SK-MEL-5 (cell line): ENCODE data around the gene AZU1. TPM values are rescaled to one million over a fixed set of nuclear protein-coding genes. Genes with fewer than 3 reads are reported as not detected.
"Not testable (repeated sequence)": the region's sequence is repeated elsewhere in the genome, so short reads cannot be mapped to it uniquely, and the experiment has no call there.

Experiments used
- DNase-seq: peaks from one replicate; pipeline ENCODE4 v3.0.0-alpha.2; 2016; ENCODE audit warnings: low read depth, low spot score
- in situ Hi-C: cut with HindIII; loops from 2 replicates; pipeline ENCODE4 v1.10.0; 2016; ENCODE audit warnings: low sequenced_read_pairs, high pct_unique_total_duplicates, low pct_unique_long_range_greater_than_20kb
- total RNA-seq: library from RNA; depleted of rRNA; stranded (reverse); fragments of >200 nt; shearing (Covaris generic); gene quantifications from 2 replicates; pipeline ENCODE4 v1.2.3, GENCODE V29; 2014

The AZU1 gene
- total RNA-seq, 1 experiment from 2014 or later = not detected

DNA sequence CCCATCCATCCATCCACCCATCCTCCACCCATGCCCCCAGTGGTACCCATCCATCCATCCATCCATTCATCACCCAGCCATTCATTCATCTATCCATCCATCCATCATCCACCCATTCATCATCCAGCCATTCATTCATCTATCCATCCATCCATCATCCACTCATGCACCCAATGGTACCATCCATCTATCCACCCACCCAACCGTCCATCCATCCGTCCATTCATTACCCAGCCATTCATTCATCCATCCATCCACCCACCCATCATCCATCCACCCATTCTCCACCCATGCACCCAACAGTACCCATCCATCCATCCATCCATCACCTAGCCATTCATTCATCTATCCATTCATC, 11.2 kb upstream of the AZU1 start:
- DNase-seq = no peak
- in situ Hi-C loops = no loop called here

GRCh38 chr19:820212-820611, 7.4 kb upstream of the AZU1 start:
- DNase-seq, in situ Hi-C loops: not testable (repeated sequence)

DNA sequence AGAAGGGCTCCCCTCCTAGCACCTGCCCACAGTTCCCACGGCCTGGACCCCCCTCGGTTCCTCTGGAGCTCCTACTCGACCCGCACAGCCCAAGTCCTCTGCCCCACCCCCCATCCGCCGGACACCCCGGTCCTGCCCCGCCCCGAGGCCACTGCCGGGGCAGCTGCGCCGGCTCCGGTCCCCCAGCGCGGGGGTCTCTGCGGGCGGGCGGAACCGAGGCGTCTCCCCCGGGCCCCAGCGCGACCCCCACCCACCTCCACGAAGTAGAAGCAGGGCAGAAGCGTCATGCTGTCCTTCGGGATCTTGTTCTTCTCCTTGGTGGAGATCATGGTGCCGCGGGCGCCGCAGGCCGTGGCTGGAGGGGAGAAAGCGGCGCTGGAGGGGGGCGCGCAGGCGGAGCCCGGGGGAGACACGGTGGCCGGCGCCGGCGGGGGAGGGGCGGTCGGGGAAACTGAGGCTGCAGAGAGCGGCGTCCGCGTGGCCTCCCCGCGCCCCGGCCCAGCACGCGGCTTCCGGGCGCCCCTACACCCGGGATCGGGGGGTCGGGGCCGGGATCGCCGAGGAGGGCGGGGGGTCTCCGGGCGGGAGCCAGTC, 6.3 kb upstream of the AZU1 start:
- in situ Hi-C loops = no loop called here
- DNase-seq = no peak

DNA sequence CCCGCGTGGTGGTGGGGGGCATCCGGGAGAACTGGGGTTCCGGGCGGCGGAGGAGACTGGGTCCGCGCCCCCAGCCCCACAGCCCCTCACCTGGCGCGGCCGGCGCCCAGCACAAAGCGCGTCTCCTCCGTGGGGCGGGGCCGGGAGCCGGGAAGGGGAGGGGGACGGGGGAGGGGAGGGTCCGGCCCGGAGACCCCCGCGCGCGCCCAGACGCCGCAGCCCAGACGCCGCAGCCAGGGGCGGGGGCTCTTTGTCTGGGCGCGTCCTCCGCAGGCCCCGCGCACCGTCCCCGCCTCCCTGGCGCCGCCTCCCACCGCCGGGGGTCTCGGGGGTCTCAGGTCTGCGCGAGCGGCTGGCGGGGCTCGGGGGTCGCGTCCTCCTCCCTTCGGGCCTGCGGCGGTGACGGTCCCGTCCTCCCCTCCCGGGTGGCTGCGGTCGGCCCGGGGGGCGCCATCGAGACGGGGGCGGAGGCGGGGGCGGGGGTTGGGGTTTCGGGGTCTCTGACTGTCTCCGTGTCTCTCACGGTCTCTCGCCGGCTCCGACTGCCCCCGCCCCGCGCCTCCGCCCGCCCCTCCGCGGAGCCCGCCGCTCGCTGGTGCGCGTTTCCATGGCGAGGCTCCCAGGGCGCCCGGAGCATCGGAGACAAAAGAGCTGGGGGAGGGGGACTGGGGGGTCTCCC, 5.7 kb upstream of the AZU1 start, which contains the start of gene PLPPR3:
TSS of gene PLPPR3 (minus strand) at position 131 of the 679 bp plus-strand sequence. CDS start 396 bp downstream, outside the sequence.
- in situ Hi-C loops = no loop called here
- no peak for DNase-seq

DNA sequence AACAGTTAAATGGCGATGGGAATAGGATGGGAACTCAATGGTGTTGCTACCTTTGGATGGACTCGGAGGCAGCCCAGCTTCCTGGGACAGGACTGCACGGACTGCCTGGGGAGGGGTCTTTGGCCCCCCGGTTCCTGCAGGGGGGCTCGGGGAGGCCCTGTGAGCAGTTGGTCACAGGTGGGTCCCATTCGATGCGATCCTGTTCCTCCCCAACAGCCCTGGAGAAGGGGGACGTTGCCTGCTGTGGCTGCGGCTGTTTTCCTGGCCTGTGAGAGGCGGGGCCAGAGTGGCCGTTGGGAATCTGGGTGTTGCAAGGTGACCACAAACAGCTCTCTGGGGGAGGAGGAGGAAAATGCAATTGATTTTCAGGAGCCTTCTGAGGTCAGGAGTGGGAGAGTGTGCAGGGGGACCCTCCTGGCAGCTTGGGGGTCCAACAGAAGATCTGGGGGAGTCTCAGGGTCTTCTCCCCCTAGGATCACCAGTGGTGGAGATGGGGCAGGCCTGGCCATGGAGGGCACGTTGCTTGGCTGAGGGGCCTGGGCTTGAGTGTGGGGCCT, 4.0 kb upstream of the AZU1 start:
- in situ Hi-C loops = no loop called here
- no peak for DNase-seq

DNA sequence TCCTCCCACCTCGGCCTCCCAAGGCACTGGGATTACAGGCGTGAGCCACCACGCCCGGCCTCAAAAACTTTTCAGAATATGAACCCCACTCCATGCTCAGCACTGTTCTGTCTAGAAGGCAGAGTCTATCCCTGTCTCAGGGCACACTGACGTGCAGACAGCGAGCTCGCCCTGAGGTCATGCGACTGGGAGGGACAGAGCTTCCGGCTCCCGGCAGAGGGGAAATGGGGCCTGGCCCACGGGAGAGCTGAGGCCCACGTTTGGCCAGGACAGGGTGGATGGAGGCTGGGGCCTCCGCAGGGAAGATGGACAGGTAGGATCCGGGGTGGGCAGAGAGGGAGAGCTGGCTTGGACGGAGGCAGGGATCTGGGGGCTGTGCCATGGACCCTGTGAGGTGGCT, 2.8 kb upstream of the AZU1 start:
- in situ Hi-C loops = no loop called here
- no peak for DNase-seq

DNA sequence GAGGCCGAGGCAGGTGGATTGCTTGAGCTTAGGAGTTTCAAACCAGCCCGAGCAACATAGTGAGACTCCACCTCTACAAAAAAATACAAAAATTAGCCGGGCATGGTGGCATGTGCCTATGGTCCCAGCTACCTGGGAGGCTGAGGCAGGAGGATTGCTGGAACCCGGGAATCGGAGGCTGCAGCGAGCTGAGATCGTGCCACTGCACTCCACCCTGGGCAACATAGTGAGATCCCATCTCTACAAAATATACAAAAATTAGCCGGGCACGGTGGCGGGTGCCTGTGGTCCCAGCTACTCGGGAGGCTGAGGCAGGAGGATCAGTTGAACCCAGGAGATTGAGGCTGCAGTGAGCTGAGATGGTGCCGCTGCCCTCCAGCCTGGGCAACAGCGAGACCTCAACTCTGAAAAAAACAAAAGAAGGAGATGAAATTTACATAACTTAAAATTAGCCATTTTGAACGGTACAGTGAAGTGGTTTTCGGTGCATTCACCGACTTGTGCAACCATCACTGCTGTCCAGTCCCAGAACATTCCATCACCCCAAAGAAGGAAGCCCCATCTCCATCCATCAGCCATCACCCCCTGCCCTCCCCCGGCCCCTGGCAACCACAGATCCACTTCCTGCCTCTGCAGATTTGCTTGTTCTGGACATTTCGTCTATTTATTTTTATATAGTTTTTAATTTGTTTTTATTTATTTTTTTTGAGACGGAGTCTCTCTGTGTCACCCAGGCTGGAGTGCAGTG, 1.6 kb upstream of the AZU1 start:
- in situ Hi-C loops = no loop called here
- DNase-seq = no peak

DNA sequence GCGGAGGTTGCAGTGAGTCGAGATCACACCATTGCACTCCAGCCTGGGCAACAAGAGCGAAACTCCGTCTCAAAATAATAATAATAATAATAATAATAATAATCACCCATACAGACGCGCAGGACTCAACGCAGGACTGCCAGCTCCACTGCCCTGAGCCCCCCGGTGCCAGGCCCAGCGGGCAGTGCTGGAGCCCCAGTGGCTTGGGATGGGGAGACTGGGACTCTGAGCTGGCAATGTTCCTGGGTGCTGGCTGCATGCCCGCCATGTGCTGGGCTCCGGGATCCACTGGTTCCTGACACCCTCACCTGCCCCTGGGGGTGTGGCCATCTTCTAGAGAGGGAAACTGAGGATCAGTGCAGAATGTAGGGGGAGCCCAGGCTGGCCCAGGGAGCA, 325 bp upstream of the AZU1 start:
- in situ Hi-C loops = no loop called here
- DNase-seq = no peak

DNA sequence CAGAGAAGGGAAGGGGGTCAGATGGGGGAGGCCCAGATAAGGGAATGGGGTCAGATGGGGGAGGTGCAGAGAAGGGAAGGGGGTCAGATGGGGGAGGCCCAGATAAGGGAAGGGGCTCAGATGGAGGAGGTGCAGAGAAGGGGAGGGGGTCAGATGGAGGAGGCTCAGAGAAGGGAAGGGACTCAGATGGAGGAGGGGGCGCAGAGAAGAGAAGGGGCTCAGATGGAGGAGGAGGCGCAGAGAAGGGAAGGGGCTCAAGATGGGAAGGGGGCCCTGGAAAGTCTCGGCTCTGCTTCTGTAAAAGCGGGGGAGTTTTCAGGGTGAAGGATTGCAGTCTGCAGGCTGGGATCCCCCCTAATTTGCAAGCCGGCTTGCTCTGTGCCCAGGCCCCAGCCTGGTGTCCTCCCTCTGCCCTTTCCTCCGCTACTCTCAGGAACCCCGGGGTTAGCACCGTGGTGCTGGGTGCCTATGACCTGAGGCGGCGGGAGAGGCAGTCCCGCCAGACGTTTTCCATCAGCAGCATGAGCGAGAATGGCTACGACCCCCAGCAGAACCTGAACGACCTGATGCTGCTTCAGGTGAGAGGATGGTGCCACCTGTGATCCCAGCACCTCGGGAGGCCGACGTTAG, 1.6 kb downstream of the AZU1 start:
- in situ Hi-C loops = no loop called here
- DNase-seq = no peak

GRCh38 chr19:831407-832369, 4.1 kb downstream of the AZU1 start:
- no peak for DNase-seq
- in situ Hi-C loops = no loop called here

DNA sequence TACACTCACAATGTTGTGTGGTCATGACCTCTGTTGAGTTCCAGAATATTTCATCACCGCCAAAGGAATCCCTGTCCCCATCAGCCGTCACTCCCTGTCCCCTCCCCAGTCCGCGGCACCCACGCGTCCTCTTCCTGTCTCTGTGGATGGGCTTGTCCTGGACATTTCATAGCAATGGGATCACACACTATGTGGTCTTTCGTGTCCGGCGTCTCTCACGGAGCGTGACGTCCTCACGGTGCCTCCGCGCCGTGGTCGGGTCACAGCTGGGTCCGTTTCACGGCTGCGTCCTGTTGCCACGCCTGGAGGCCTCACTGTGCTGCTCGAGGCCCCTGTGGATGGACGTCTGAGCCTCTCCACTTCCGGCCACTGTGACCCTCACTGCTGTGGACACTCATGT, 6.6 kb downstream of the AZU1 start:
- DNase-seq = no peak
- in situ Hi-C loops = no loop called here

- in situ Hi-C loops = no loop called here
- no peak for DNase-seq
Observed at GRCh38 chr19:835210-835810, 7.7 kb downstream of the AZU1 start.

GRCh38 chr19:840519-841206, 13.0 kb downstream of the AZU1 start, which contains the start of gene PRTN3:
PRTN3 (plus strand) TSS chr19:840999; CDS start chr19:841009, 10 bp downstream.
- in situ Hi-C loops = no loop called here
- no peak for DNase-seq

DNA sequence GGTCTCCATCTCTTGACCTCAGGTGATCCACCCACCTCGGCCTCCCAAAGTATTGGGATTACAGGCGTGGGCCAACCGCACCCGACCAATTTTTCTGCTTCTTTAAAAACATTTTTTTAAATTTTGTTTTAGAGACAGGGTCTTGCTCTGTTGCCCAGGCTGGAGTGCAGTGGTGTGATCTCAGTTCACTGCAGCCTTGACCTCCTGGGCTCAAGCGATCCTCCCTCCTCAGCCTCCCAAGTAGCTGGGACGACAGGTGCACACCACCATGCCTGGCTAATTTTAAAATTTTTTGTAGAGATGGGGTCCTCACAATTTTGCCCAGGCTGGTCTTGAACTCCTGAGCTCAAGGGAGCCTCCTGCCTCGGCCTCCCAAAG, 15.2 kb downstream of the AZU1 start:
- DNase-seq, in situ Hi-C loops: not testable (repeated sequence)

DNA sequence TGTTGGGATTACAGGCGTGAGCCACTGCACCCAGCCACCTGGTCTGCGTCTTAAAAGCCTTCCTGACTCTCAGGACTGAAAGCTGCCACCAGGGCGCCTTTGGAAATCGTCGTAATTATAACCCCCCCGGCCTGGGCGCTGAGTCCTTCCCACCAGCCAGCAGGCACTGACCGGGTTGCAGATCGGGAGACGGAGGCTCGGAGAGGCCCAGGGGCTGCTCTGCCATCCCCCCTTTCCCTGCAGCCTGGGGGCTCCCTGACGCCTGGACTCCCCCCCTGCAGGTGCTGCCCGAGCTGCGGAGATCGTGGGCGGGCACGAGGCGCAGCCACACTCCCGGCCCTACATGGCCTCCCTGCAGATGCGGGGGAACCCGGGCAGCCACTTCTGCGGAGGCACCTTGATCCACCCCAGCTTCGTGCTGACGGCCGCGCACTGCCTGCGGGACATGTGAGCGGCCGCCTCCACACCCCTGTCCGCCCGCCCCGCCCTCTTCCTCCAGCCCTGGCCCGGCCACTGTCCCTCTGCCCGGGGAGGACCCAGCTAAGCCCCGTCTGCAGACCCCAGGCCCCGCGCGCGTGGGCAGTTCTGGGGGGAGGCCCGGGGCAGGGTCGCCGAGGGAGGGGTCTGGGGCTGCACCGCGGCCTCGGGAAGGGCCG, 15.7 kb downstream of the AZU1 start:
- DNase-seq = no peak
- in situ Hi-C loops = no loop called here
